HepG2 (cell line): ENCODE data around the gene CNDP1. TPM values are rescaled to one million over a fixed set of nuclear protein-coding genes. Genes with fewer than 3 reads are reported as not detected.

Source experiments
- ATAC-seq: fragments of 200-7000 bp; cut with Tn5 transposase; 3 replicates; pipeline ENCODE4 v1.9.1; 2020; ENCODE audit warnings: mild to moderate bottlenecking, moderate library complexity
- BruUV-seq: library from RNA; stranded (reverse); fragments of 400-500 nt; replicated peaks from 2 replicates; lab custom pipeline; 2021; lab: Mats Ljungman, UMichigan
- CTCF ChIA-PET: fragments of 300-600 bp; formaldehyde crosslinking; extraction: SDS; loops from one replicate; lab custom pipeline; 2021; ENCODE audit warnings: low total read pairs, inconsistent platforms, low intra/inter-chr PET ratio; lab: Yijun Ruan, JAX
- POLR2A ChIA-PET: fragments of 350-600 bp; sonication (Branson Sonifier 250); formaldehyde crosslinking; loops from one replicate; lab custom pipeline; 2020; ENCODE audit warnings: antibody characterized with exemption, inconsistent platforms; lab: Yijun Ruan, JAX
- DNase-seq: peaks from one replicate; pipeline ENCODE4 v3.0.0-alpha.2; 2015; ENCODE audit warnings: low spot score
- FAIRE-seq: peaks from 3 replicates; lab custom pipeline; 2011; peaks lifted over from hg19 to GRCh38; lab: Jason Lieb, UNC
- H2AFZ ChIP-seq: one replicate; pipeline ENCODE4 v1.6.1; 2011; ENCODE audit warnings: low read length, inconsistent platforms
- H3K27ac ChIP-seq: fragments of 300-600 bp; 3 replicates; pipeline ENCODE4 v1.8.0; 2011; ENCODE audit warnings: mixed run types, mild to moderate bottlenecking, mixed read lengths, low read length, inconsistent platforms; ENCODE audit not compliant: insufficient read depth; ENCODE audit errors: extremely low read length
- H3K27me3 ChIP-seq, 2 experiments: fragments of 200-600 bp in 1 of 2; 2 replicates in 1 of 2; 3 replicates in 1 of 2; pipeline versions ENCODE4 v1.6.0 to v1.8.0; 2011; ENCODE audit warnings: low read length in 2 of 2, mild to moderate bottlenecking in 2 of 2, moderate library complexity in 2 of 2, inconsistent platforms in 1 of 2; ENCODE audit not compliant: insufficient read depth in 2 of 2, control insufficient read depth in 1 of 2
- H3K36me3 ChIP-seq, 2 experiments: fragments of 200-600 bp in 1 of 2; replicated peaks in 1 of 2; 2 replicates in 1 of 2; 3 replicates in 1 of 2; pipeline versions ENCODE4 v1.5.1 to v1.8.0; 2011; ENCODE audit warnings: low read length in 2 of 2, inconsistent platforms in 1 of 2; ENCODE audit not compliant: insufficient read depth in 2 of 2, control insufficient read depth in 1 of 2
- H3K4me1 ChIP-seq: 2 replicates; pipeline ENCODE4 v1.5.1; 2012; ENCODE audit warnings: low read length, inconsistent platforms; ENCODE audit not compliant: insufficient read depth
- H3K4me2 ChIP-seq: 2 replicates; pipeline ENCODE4 v1.6.0; 2011; ENCODE audit warnings: low read depth, low read length, inconsistent platforms
- H3K4me3 ChIP-seq, 3 experiments: fragments of 200-600 bp in 1 of 3; sonication (generic), shearing (Covaris generic) in 1 of 3; replicated peaks in 1 of 3; 2 replicates each; pipeline ENCODE4 v1.5.1; 2011 to 2016; ENCODE audit warnings: low read length in 3 of 3, inconsistent platforms in 2 of 3, low read depth in 2 of 3, mild to moderate bottlenecking in 2 of 3, control low read depth in 1 of 3, mixed read lengths in 1 of 3; ENCODE audit not compliant: insufficient read depth in 1 of 3
- H3K79me2 ChIP-seq: one replicate; pipeline ENCODE4 v1.6.1; 2011; ENCODE audit warnings: low read length, inconsistent platforms; ENCODE audit not compliant: insufficient read depth
- H3K9ac ChIP-seq: 2 replicates; pipeline ENCODE4 v1.6.0; 2011; ENCODE audit warnings: mild to moderate bottlenecking, low read depth, low read length, inconsistent platforms; ENCODE audit not compliant: insufficient read depth
- H3K9me3 ChIP-seq: 2 replicates; pipeline ENCODE4 v1.5.1; 2012; ENCODE audit warnings: mild to moderate bottlenecking, low read length
- H4K20me1 ChIP-seq: 2 replicates; pipeline ENCODE4 v1.6.0; 2011; ENCODE audit warnings: inconsistent platforms, mild to moderate bottlenecking, low read length, moderate library complexity; ENCODE audit not compliant: insufficient read depth
- CSRNP2 ChIP-seq: sonication (generic); formaldehyde crosslinking; conservative IDR thresholded peaks from 2 replicates; pipeline ENCODE4 v1.8.0; 2022; ENCODE audit warnings: low read depth, missing genetic modification reagents
- MYC ChIP-seq: sonication (generic); formaldehyde crosslinking; IDR thresholded peaks from 2 replicates; pipeline ENCODE4 v1.9.0; 2021; ENCODE audit warnings: missing genetic modification reagents, borderline replicate concordance
- PBX2 ChIP-seq: IDR thresholded peaks from 2 replicates; pipeline ENCODE4 v1.6.1; 2016; ENCODE audit warnings: control low read depth
- USF2 ChIP-seq, 2 experiments: sonication (generic) in 1 of 2; formaldehyde crosslinking in 1 of 2; IDR thresholded peaks; 2 replicates each; pipeline versions ENCODE4 v1.5.1 to v1.6.1; 2011 to 2020; ENCODE audit warnings: borderline replicate concordance in 1 of 2, low read depth in 1 of 2, low read length in 1 of 2, mild to moderate bottlenecking in 1 of 2, missing genetic modification reagents in 1 of 2, moderate library complexity in 1 of 2
- ZKSCAN1 ChIP-seq: fragments of 150-350 bp; IDR thresholded peaks from 2 replicates; pipeline ENCODE4 v1.6.1; 2014; ENCODE audit warnings: low read length
- ZKSCAN5 ChIP-seq: sonication (generic); formaldehyde crosslinking; IDR thresholded peaks from 2 replicates; pipeline ENCODE4 v1.5.1; 2020; ENCODE audit warnings: mild to moderate bottlenecking, missing genetic modification reagents
- ZNF512B ChIP-seq: sonication (generic); formaldehyde crosslinking; IDR thresholded peaks from 2 replicates; pipeline ENCODE4 v1.5.1; 2020; ENCODE audit warnings: missing genetic modification reagents, mild to moderate bottlenecking, borderline replicate concordance
- ZNF530 ChIP-seq: sonication (generic); formaldehyde crosslinking; IDR thresholded peaks from 2 replicates; pipeline ENCODE4 v1.5.0; 2020; ENCODE audit warnings: low read depth, mild to moderate bottlenecking, missing genetic modification reagents
- whole genome bisulfite sequencing: methylation state at CpG from one replicate; pipeline ENCODE4 v1.1.6; 2017; ENCODE audit warnings: low lambda C conversion rate; 5-methylcytosine and 5-hydroxymethylcytosine counted together
- in situ Hi-C: cut with HindIII; loops from 2 replicates; pipeline ENCODE4 v1.10.0; 2017; ENCODE audit warnings: low pct_unique_long_range_greater_than_20kb; ENCODE audit not compliant: extremely low pct_ligation_motif_present
- intact Hi-C: fragments of 100-400 bp; cut with micrococcal nuclease; formaldehyde crosslinking; loops from one replicate; pipeline ENCODE4 v1.10.0; 2022; ENCODE audit not compliant: unreplicated experiment
- polyA plus RNA-seq, 8 experiments: library from polyadenylated mRNA; depleted of rRNA in 3 of 8; stranded (reverse) in 7 of 8; unstranded in 1 of 8; fragments of >200 nt; fragmentation: Illumina TruSeq in 4 of 8; extraction: Trizol in 4 of 8; gene quantifications; 2 replicates each; pipeline versions ENCODE4 v1.2.1 to v1.2.3, GENCODE V29; 2011 to 2016; ENCODE audit warnings: low read depth in 4 of 8, missing spikeins in 1 of 8, mixed read lengths in 1 of 8; ENCODE audit not compliant: insufficient read depth in 1 of 8
- total RNA-seq, 5 experiments: library from RNA; depleted of rRNA; stranded (reverse); fragments of >200 nt; fragmentation: Illumina TruSeq; extraction: Trizol; gene quantifications; 2 replicates each; pipeline ENCODE4 v1.2.3, GENCODE V29; 2016; ENCODE audit warnings: low read depth in 1 of 5

CNDP1 gene
- total and polyA plus RNA-seq, 2 of the 13 experiments (the other 11 are each of a cell fraction or from before 2014, with no cell fraction given), result 0.01 TPM; not detected in 1

- TF ChIP-seq PBX2 (CRISPR knock-in tag), result no peak
- no peak for TF ChIP-seq ZKSCAN1
- TF ChIP-seq ZKSCAN5, result no peak
- no peak for TF ChIP-seq MYC
Observed at GRCh38 chr18:74510770-74511095, 23.6 kb upstream of the CNDP1 start (continued).

- H3K27ac ChIP-seq, result no peak overlapping the region
- in situ Hi-C loops, result no loop called here
- POLR2A ChIA-PET, result no interaction called here
- H3K4me2 ChIP-seq, result no peak overlapping the region
- H3K9ac ChIP-seq, result no peak overlapping the region
- no TSS peak for BruUV-seq
- peaks cover 10% of the 10 kb centered on the region for H3K4me1 ChIP-seq
- intact Hi-C loops, result no loop called here
- 100% methylated on average over 5 of the region's 7 CpGs for WGBS
- H3K79me2 ChIP-seq, result no peaks in the 10 kb centered on the region
- no peaks in the 10 kb centered on the region for H3K9me3 ChIP-seq
- no peak for DNase-seq
- TF ChIP-seq USF2 (IDR thresholded peaks at IDR 0.05; ENCODE audit: low read depth, low read length) (no peak), USF2 (CRISPR knock-in tag; IDR thresholded peaks at IDR 0.05; ENCODE audit: borderline replicate concordance) (no peak), ZNF512B (CRISPR knock-in tag) (no peak), CSRNP2 (CRISPR knock-in tag) (no peak), ZNF530 (CRISPR knock-in tag) (no peak)
- TF ChIP-seq, all 625 proteins: peak for 0
- H3K36me3 ChIP-seq, result peaks cover 33 to 92% of the 10 kb centered on the region in 2 experiments
- CTCF ChIA-PET, result no interaction called here
- no peak overlapping the region for H2AFZ ChIP-seq
- no peak overlapping the region for H3K4me3 ChIP-seq
- no peak for FAIRE-seq
- ATAC-seq, result no peak
- H4K20me1 ChIP-seq, result no peaks in the 10 kb centered on the region
- no peaks in the 10 kb centered on the region for H3K27me3 ChIP-seq
Observed at GRCh38 chr18:74511823-74512222, 22.5 kb upstream of the CNDP1 start.
